Epithelial cell of alveolus of lung (primary cell): Measurements from ENCODE around the gene P2RY1. TPM values are rescaled to one million over a fixed set of nuclear protein-coding genes. Genes with fewer than 3 reads are reported as not detected.

Experiments
- total RNA-seq: library from RNA; depleted of rRNA; stranded (reverse); fragments of >200 nt; gene quantifications from 2 replicates; pipeline ENCODE4 v1.2.1, GENCODE V29; 2015

P2RY1 gene, protein sequence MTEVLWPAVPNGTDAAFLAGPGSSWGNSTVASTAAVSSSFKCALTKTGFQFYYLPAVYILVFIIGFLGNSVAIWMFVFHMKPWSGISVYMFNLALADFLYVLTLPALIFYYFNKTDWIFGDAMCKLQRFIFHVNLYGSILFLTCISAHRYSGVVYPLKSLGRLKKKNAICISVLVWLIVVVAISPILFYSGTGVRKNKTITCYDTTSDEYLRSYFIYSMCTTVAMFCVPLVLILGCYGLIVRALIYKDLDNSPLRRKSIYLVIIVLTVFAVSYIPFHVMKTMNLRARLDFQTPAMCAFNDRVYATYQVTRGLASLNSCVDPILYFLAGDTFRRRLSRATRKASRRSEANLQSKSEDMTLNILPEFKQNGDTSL
- total RNA-seq = 1.4 and 8.8 TPM in 2 replicates

DNA sequence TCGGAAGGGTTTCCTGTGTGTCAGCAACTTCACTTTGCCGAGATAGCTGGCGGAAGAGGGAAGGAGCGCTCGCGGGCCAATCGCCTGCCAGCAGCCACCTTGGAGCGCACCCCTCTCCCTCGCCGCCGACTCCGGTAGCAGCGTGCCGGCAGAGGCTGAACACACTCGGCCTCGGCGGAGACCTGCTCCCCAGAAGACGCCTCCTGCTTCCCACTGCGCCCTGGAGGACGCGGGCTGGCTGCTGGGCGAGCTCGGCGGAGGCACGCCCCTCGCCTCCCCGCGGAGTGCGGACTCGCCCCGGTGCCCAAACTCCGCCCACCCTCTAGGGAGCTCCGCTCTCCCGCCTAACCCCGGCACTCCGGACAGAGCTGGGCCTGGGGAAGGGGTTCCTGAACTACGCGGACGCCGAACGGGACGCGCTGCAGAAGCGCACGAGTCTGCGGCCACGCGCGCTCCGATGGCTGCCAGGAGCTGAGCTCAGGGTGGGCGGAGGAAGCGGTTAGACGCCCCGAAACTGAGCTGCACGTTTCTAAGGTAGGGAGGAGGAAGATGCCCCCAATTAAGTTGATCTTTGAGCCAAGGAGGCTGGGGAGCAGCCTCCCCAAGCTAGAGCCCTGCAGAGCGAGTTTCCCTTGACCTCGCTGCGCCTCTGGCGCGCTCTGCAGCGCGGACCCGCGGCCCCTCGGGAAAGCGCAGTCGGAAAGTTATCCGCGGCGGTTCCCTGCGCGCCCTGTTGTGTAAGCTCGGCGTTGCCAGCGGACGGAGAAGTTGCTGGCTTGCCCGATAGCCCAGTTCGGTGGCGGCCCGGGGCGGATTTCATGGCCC is at the start of gene P2RY1:
Gene P2RY1 (plus strand): TSS at position 356 of the 825 bp plus-strand sequence. CDS start 652 bp downstream, outside the sequence.

